GM23338 (cell line): ENCODE data around the gene SBF2. TPM values are rescaled to one million over a fixed set of nuclear protein-coding genes. Genes with fewer than 3 reads are reported as not detected.
A peak's percentile ranks its signal among the peaks of the same experiment; 100 is the strongest.

Source experiments
- ATAC-seq: fragments of 200-7000 bp; cut with Tn5 transposase; 3 replicates; pipeline ENCODE4 v1.9.1; 2020
- DNase-seq: peaks from one replicate; pipeline ENCODE4 v3.0.0-alpha.2; 2015; ENCODE audit warnings: low spot score
- H2AFZ ChIP-seq: fragments of 200-600 bp; sonication (generic); 2 replicates; pipeline ENCODE4 v1.8.0; 2016; ENCODE audit warnings: antibody characterized with exemption, mild to moderate bottlenecking, moderate library complexity
- H3F3A ChIP-seq: fragments of 200-600 bp; sonication (generic); replicated peaks from 2 replicates; pipeline ENCODE4 v1.8.0; 2017; ENCODE audit warnings: antibody characterized with exemption, mixed run types, low read depth
- H3K27ac ChIP-seq: fragments of 200-600 bp; sonication (generic); 2 replicates; pipeline ENCODE4 v1.6.1; 2016; ENCODE audit warnings: low read depth
- H3K27me3 ChIP-seq: fragments of 200-600 bp; sonication (generic); 2 replicates; pipeline ENCODE4 v1.8.0; 2016; ENCODE audit warnings: mild to moderate bottlenecking, mixed run types, moderate library complexity; ENCODE audit not compliant: insufficient read depth
- H3K36me3 ChIP-seq: fragments of 200-600 bp; sonication (generic); 2 replicates; pipeline ENCODE4 v1.8.0; 2016; ENCODE audit warnings: mild to moderate bottlenecking; ENCODE audit not compliant: insufficient read depth
- H3K4me1 ChIP-seq: fragments of 200-600 bp; sonication (generic); 2 replicates; pipeline ENCODE4 v1.8.0; 2016; ENCODE audit warnings: mild to moderate bottlenecking, moderate library complexity; ENCODE audit not compliant: insufficient read depth
- H3K4me2 ChIP-seq: fragments of 200-600 bp; sonication (generic); 2 replicates; pipeline ENCODE4 v1.7.1; 2017; ENCODE audit warnings: mixed run types
- H3K4me3 ChIP-seq: fragments of 200-600 bp; sonication (generic); 2 replicates; pipeline ENCODE4 v1.6.1; 2016; ENCODE audit warnings: mixed run types
- H3K79me2 ChIP-seq: fragments of 200-600 bp; sonication (generic); replicated peaks from 2 replicates; pipeline ENCODE4 v1.8.0; 2017; ENCODE audit warnings: mild to moderate bottlenecking; ENCODE audit not compliant: insufficient read depth
- H3K9me2 ChIP-seq: fragments of 200-600 bp; sonication (generic); 2 replicates; pipeline ENCODE4 v1.8.0; 2017; ENCODE audit not compliant: insufficient read depth
- H4K20me1 ChIP-seq: fragments of 200-600 bp; sonication (generic); replicated peaks from 2 replicates; pipeline ENCODE4 v1.8.0; 2017; ENCODE audit warnings: mild to moderate bottlenecking; ENCODE audit not compliant: insufficient read depth
- H3K27ac Mint-ChIP-seq: 2 replicates; pipeline ENCODE4 v1.8.0; 2020; ENCODE audit warnings: inconsistent platforms, mild to moderate bottlenecking, moderate library complexity, mixed read lengths
- H3K27me3 Mint-ChIP-seq: 3 replicates; pipeline ENCODE4 v1.8.0; 2022; ENCODE audit warnings: low read depth, mild to moderate bottlenecking, moderate library complexity, mixed read lengths, inconsistent platforms; ENCODE audit not compliant: insufficient read depth, poor library complexity
- H3K36me3 Mint-ChIP-seq: 3 replicates; pipeline ENCODE4 v1.8.0; 2021; ENCODE audit warnings: low read depth, mild to moderate bottlenecking, inconsistent platforms, moderate library complexity, mixed read lengths
- H3K4me1 Mint-ChIP-seq: 3 replicates; pipeline ENCODE4 v1.8.0; 2020; ENCODE audit warnings: mild to moderate bottlenecking, inconsistent platforms, mixed read lengths
- H3K4me3 Mint-ChIP-seq: 3 replicates; pipeline ENCODE4 v1.8.0; 2021; ENCODE audit warnings: moderate library complexity, mild to moderate bottlenecking, inconsistent platforms, mixed read lengths
- H3K9me3 Mint-ChIP-seq: 3 replicates; pipeline ENCODE4 v1.8.0; 2020; ENCODE audit warnings: moderate library complexity, mild to moderate bottlenecking, inconsistent platforms, mixed read lengths
- CREB1 ChIP-seq: fragments of 250-450 bp; sonication (Bioruptor Pico); IDR thresholded peaks from 2 replicates; pipeline ENCODE4 v1.5.0; 2020; ENCODE audit warnings: low read depth, mild to moderate bottlenecking, moderate library complexity
- ETS1 ChIP-seq: IDR thresholded peaks from 2 replicates; pipeline ENCODE4 v1.6.1; 2016; ENCODE audit warnings: antibody characterized with exemption
- EZH2 ChIP-seq: fragments of 200-600 bp; sonication (generic); IDR thresholded peaks from one replicate; pipeline ENCODE4 v1.8.0; 2017; ENCODE audit warnings: antibody characterized with exemption, mild to moderate bottlenecking, low read depth; ENCODE audit not compliant: unreplicated experiment
- EZH2phosphoT487 ChIP-seq: fragments of 200-600 bp; sonication (generic); IDR thresholded peaks from one replicate; pipeline ENCODE4 v1.8.1; 2018; ENCODE audit warnings: antibody characterized with exemption; ENCODE audit not compliant: unreplicated experiment
- JUNB ChIP-seq: IDR thresholded peaks from one replicate; pipeline ENCODE4 v1.6.1; 2016; ENCODE audit warnings: antibody characterized with exemption; ENCODE audit not compliant: unreplicated experiment
- NANOG ChIP-seq: IDR thresholded peaks from 2 replicates; pipeline ENCODE4 v1.6.1; 2016; ENCODE audit warnings: antibody characterized with exemption, borderline replicate concordance
- POLR2AphosphoS5 ChIP-seq: IDR thresholded peaks from 2 replicates; pipeline ENCODE4 v1.6.1; 2016; ENCODE audit warnings: antibody characterized with exemption, low read depth
- STAT1 ChIP-seq: IDR thresholded peaks from one replicate; pipeline ENCODE4 v1.6.1; 2016; ENCODE audit warnings: antibody characterized with exemption; ENCODE audit not compliant: unreplicated experiment
- ZNF114 ChIP-seq: fragments of 250-450 bp; sonication (Bioruptor Pico); IDR thresholded peaks from 2 replicates; pipeline ENCODE4 v1.5.0; 2020; ENCODE audit warnings: mild to moderate bottlenecking, moderate library complexity
- ZNF331 ChIP-seq: fragments of 250-450 bp; sonication (Bioruptor Pico); IDR thresholded peaks from 2 replicates; pipeline ENCODE4 v1.5.0; 2020; ENCODE audit warnings: low read depth, mild to moderate bottlenecking, moderate library complexity
- polyA plus RNA-seq: library from polyadenylated mRNA; unstranded; fragments of >200 nt; fragmentation: Nextera tagmentation; extraction: Ambion mirVana; gene quantifications from 2 replicates; pipeline ENCODE4 v1.2.1, GENCODE V29; 2016
- total RNA-seq: library from RNA; depleted of rRNA; stranded (reverse); fragments of >200 nt; shearing (Covaris generic); gene quantifications from 2 replicates; pipeline ENCODE4 v1.2.3, GENCODE V29; 2014
- TF ChIP-seq, protein P1 (sequence below), 2 experiments: fragments of 200-600 bp in 1 of 2; sonication (generic) in 1 of 2; conservative IDR thresholded peaks; 2 replicates each; pipeline versions ENCODE4 v1.5.1 to v1.6.1; 2016 to 2017; ENCODE audit warnings: antibody characterized with exemption in 2 of 2, low read depth in 2 of 2, mild to moderate bottlenecking in 2 of 2, moderate library complexity in 1 of 2
- TF ChIP-seq, protein P2 (sequence below): IDR thresholded peaks from one replicate; pipeline ENCODE4 v1.6.1; 2018; ENCODE audit warnings: antibody characterized with exemption; ENCODE audit not compliant: unreplicated experiment

Gene SBF2
- total and polyA plus RNA-seq, 2 experiments from 2014 or later, result 25.6 to 53.5 TPM

DNA sequence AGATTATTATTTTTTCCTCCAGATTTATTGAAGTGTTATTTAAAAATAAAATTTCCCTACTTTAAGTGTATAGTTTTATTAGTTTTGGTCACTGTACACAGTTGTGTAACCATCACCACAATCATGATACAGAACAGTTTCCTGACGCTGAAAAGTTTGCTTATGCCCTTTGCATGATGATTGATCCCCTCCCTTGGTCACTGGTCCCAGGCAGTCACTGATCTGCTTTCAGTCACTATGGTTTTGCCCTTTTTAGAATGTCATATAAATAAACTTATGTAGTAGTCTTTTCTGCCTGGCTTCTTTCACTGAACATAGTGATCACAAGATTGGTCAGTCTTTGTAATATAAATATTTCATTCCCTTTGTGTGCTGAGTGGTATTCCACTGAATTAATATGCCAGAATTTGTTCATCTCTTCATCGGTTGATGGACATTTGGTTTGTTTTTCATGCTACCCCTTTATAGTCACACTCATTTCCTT lies 489.6 kb downstream of the SBF2 start (continued):
- TF ChIP-seq, protein P1, sequence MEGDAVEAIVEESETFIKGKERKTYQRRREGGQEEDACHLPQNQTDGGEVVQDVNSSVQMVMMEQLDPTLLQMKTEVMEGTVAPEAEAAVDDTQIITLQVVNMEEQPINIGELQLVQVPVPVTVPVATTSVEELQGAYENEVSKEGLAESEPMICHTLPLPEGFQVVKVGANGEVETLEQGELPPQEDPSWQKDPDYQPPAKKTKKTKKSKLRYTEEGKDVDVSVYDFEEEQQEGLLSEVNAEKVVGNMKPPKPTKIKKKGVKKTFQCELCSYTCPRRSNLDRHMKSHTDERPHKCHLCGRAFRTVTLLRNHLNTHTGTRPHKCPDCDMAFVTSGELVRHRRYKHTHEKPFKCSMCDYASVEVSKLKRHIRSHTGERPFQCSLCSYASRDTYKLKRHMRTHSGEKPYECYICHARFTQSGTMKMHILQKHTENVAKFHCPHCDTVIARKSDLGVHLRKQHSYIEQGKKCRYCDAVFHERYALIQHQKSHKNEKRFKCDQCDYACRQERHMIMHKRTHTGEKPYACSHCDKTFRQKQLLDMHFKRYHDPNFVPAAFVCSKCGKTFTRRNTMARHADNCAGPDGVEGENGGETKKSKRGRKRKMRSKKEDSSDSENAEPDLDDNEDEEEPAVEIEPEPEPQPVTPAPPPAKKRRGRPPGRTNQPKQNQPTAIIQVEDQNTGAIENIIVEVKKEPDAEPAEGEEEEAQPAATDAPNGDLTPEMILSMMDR (conservative IDR thresholded peaks at IDR 0.05; ENCODE audit: low read depth in 2 of 2), result no peak
- TF ChIP-seq JUNB (no peak), CREB1 (CRISPR knock-in tag) (no peak)

- peaks cover 28% of the 10 kb centered on the region for H3K4me1 Mint-ChIP-seq
- Histone ChIP-seq H3K36me3 (no peaks in the 10 kb centered on the region), H3K9me2 (no peaks in the 10 kb centered on the region; the same call in 1 of the 2 replicates), H3K27ac (peak overlapping the region; percentile 96), H2AFZ (no peak overlapping the region), H4K20me1 (no peaks in the 10 kb centered on the region), H3K4me2 (peak overlapping the region; percentile 12), H3K27me3 (no peaks in the 10 kb centered on the region), H3K4me3 (no peak overlapping the region), H3K4me1 (peaks cover 27% of the 10 kb centered on the region), H3K79me2 (no peaks in the 10 kb centered on the region), H3F3A (no peaks in the 10 kb centered on the region)
- no peaks in the 10 kb centered on the region for H3K27me3 Mint-ChIP-seq
- DNase-seq (no peak), ATAC-seq (peak; percentile 61)
- no peak overlapping the region for H3K4me3 Mint-ChIP-seq
- peak overlapping the region; percentile 94 for H3K27ac Mint-ChIP-seq
- no peaks in the 10 kb centered on the region; the same call in 1 of the 3 replicates for H3K9me3 Mint-ChIP-seq
- peaks cover 40% of the 10 kb centered on the region; the same call in 2 of the 3 replicates for H3K36me3 Mint-ChIP-seq
- no peak for TF ChIP-seq JUNB
Observed at GRCh38 chr11:9803685-9804418, 490.2 kb downstream of the SBF2 start.

- ATAC-seq, result peak; percentile 51; the same call in 2 of the 3 replicates
- peak overlapping the region; percentile 12; the same call in 1 of the 2 replicates for H3K4me2 ChIP-seq
- TF ChIP-seq CREB1 (CRISPR knock-in tag), result no peak
- TF ChIP-seq, protein P1 (conservative IDR thresholded peaks at IDR 0.05; ENCODE audit: low read depth in 2 of 2), result no peak
- TF ChIP-seq NANOG, result 0 out of 2 replicates have a peak, but pooled peaks have one; percentile 12
- no peak for TF ChIP-seq ZNF331 (CRISPR knock-in tag)
- TF ChIP-seq STAT1, result no peak
- TF ChIP-seq, protein P2, sequence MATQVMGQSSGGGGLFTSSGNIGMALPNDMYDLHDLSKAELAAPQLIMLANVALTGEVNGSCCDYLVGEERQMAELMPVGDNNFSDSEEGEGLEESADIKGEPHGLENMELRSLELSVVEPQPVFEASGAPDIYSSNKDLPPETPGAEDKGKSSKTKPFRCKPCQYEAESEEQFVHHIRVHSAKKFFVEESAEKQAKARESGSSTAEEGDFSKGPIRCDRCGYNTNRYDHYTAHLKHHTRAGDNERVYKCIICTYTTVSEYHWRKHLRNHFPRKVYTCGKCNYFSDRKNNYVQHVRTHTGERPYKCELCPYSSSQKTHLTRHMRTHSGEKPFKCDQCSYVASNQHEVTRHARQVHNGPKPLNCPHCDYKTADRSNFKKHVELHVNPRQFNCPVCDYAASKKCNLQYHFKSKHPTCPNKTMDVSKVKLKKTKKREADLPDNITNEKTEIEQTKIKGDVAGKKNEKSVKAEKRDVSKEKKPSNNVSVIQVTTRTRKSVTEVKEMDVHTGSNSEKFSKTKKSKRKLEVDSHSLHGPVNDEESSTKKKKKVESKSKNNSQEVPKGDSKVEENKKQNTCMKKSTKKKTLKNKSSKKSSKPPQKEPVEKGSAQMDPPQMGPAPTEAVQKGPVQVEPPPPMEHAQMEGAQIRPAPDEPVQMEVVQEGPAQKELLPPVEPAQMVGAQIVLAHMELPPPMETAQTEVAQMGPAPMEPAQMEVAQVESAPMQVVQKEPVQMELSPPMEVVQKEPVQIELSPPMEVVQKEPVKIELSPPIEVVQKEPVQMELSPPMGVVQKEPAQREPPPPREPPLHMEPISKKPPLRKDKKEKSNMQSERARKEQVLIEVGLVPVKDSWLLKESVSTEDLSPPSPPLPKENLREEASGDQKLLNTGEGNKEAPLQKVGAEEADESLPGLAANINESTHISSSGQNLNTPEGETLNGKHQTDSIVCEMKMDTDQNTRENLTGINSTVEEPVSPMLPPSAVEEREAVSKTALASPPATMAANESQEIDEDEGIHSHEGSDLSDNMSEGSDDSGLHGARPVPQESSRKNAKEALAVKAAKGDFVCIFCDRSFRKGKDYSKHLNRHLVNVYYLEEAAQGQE, result no peak
- no peak for TF ChIP-seq ETS1
- no peak for TF ChIP-seq EZH2phosphoT487
- TF ChIP-seq POLR2AphosphoS5, result peak; percentile 23; the same call in 1 of the 2 replicates
- TF ChIP-seq ZNF114 (CRISPR knock-in tag), result no peak
- no peak for TF ChIP-seq EZH2
Observed at GRCh38 chr11:9802291-9802861, 491.6 kb downstream of the SBF2 start.

More at GRCh38 chr11:9802291-9802861, 491.6 kb downstream of the SBF2 start:
- H3K4me3 Mint-ChIP-seq, result peak overlapping the region; percentile 4; the same call in 1 of the 3 replicates
- H3K4me1 ChIP-seq, result peaks cover 27% of the 10 kb centered on the region
- H3K36me3 ChIP-seq, result no peaks in the 10 kb centered on the region
- no peak overlapping the region for H2AFZ ChIP-seq
- peaks cover 34% of the 10 kb centered on the region; the same call in 2 of the 3 replicates for H3K36me3 Mint-ChIP-seq
- no peaks in the 10 kb centered on the region for H3F3A ChIP-seq
- H4K20me1 ChIP-seq, result no peaks in the 10 kb centered on the region
- no peaks in the 10 kb centered on the region; the same call in 2 of the 3 replicates for H3K9me3 Mint-ChIP-seq
- DNase-seq, result peak; percentile 48
- H3K79me2 ChIP-seq, result no peaks in the 10 kb centered on the region
- H3K27me3 Mint-ChIP-seq, result no peaks in the 10 kb centered on the region
- no peaks in the 10 kb centered on the region for H3K27me3 ChIP-seq
- peaks cover 30% of the 10 kb centered on the region for H3K4me1 Mint-ChIP-seq
- peak overlapping the region; percentile 96 for H3K27ac ChIP-seq
- H3K4me3 ChIP-seq, result no peak overlapping the region
- H3K9me2 ChIP-seq, result no peaks in the 10 kb centered on the region; the same call in 1 of the 2 replicates
- peak overlapping the region; percentile 98 for H3K27ac Mint-ChIP-seq
